Large intestine (tissue), 3 donors: ENCODE data around the gene TMEM39A. TPM values are rescaled to one million over a fixed set of nuclear protein-coding genes. Genes with fewer than 3 reads are reported as not detected.

Experiments used
- DNase-seq, 2 donors: peaks; one replicate each; pipeline versions ENCODE4 v3.0.0 to v3.0.0-alpha.2; 2013
- H3K27ac ChIP-seq: one replicate; pipeline ENCODE4 v1.5.1; 2013; ENCODE audit warnings: low read length
- H3K27me3 ChIP-seq: 2 replicates; pipeline ENCODE4 v1.6.1; 2013; ENCODE audit warnings: low read length; ENCODE audit not compliant: control insufficient read depth, insufficient read depth
- H3K36me3 ChIP-seq: 2 replicates; pipeline ENCODE4 v1.6.1; 2013; ENCODE audit warnings: low read length; ENCODE audit not compliant: control insufficient read depth, insufficient read depth
- H3K4me1 ChIP-seq: one replicate; pipeline ENCODE4 v1.6.1; 2013; ENCODE audit warnings: low read length; ENCODE audit not compliant: control insufficient read depth, insufficient read depth
- H3K4me3 ChIP-seq: one replicate; pipeline ENCODE4 v1.5.1; 2013; ENCODE audit warnings: low read length
- H3K9me3 ChIP-seq: one replicate; pipeline ENCODE4 v1.6.1; 2013; ENCODE audit warnings: mild to moderate bottlenecking, low read depth, low read length, moderate library complexity; ENCODE audit not compliant: control insufficient read depth
- WGBS: methylation state at CpG from one replicate; pipeline ENCODE4 v1.1.5; 2013; ENCODE audit warnings: low lambda C conversion rate; ENCODE audit not compliant: insufficient coverage; 5-methylcytosine and 5-hydroxymethylcytosine counted together
- polyA plus RNA-seq: library from polyadenylated mRNA; unstranded; fragments of 120-200 nt; gene quantifications from one replicate; pipeline ENCODE4 v1.2.1, GENCODE V29; 2013

The TMEM39A gene
- polyA plus RNA-seq, 1 donor = 37.9 TPM

DNA sequence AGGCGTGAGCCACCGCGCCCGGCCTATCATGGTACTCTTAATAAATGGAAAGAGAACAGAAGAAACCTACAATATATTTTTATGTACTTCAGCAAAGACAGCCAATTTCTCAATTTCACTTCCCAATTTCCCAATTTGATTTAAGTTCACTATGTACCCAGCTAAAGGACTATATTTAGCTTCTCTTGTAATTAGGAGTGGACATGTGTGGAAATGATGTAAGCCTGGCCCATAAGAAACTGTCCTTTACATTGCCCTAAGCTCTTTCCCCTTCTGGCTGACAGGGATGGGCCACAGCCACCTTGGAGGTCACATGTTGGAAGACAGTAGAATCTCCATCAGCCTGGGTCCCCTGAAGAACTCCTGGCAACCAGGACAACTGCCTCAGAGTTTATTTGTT is 6.2 kb downstream of the TMEM39A start:
- no peak for DNase-seq
- H3K9me3 ChIP-seq = no peaks in the 10 kb centered on the region
- H3K4me3 ChIP-seq = no peak overlapping the region
- no peak overlapping the region for H3K27ac ChIP-seq
- no CpG with 5 or more reads among the region's 4 CpGs for WGBS
- peaks cover 63% of the 10 kb centered on the region for H3K36me3 ChIP-seq
- peaks cover 4% of the 10 kb centered on the region for H3K4me1 ChIP-seq
- H3K27me3 ChIP-seq = no peaks in the 10 kb centered on the region

GRCh38 chr3:119456469-119456868 is 6.9 kb downstream of the TMEM39A start:
- H3K4me1 ChIP-seq = peaks cover under 1% of the 10 kb centered on the region
- H3K27me3 ChIP-seq = no peaks in the 10 kb centered on the region
- DNase-seq = no peak
- H3K27ac ChIP-seq = no peak overlapping the region
- H3K36me3 ChIP-seq = peaks cover 65% of the 10 kb centered on the region
- no peak overlapping the region for H3K4me3 ChIP-seq
- WGBS = 100% methylated on average over 1 of the region's 1 CpG
- H3K9me3 ChIP-seq = no peaks in the 10 kb centered on the region

- H3K4me3 ChIP-seq = no peak overlapping the region
- H3K36me3 ChIP-seq = peaks cover 67% of the 10 kb centered on the region
- H3K27me3 ChIP-seq = no peaks in the 10 kb centered on the region
- H3K27ac ChIP-seq = no peak overlapping the region
- H3K9me3 ChIP-seq = no peaks in the 10 kb centered on the region
- no peaks in the 10 kb centered on the region for H3K4me1 ChIP-seq
- DNase-seq = no peak
- 100% methylated on average over 1 of the region's 1 CpG for WGBS
These were observed 9.6 kb downstream of the TMEM39A start for GRCh38 chr3:119453822-119454221.

DNA sequence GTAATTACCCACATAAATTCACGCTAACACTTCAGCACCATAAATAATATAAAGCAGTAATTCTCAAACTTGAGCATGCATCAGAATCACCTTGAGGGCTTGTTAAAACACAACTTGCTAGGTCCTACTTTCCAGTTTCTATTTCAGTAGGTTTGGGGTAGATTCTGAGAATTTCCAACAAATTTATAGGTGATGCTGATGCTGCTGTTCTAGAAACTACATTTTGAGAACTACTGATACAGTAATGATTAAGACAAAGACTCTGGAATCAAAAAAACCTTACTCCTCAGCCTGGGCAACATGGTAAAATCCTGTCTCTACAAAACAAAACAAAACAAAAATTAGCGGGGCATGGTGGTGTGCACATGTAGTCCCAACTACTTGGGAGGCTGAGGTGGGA is 18.8 kb downstream of the TMEM39A start:
- Histone ChIP-seq H3K36me3 (peaks cover 64% of the 10 kb centered on the region), H3K4me1 (no peaks in the 10 kb centered on the region), H3K9me3 (peaks cover 2% of the 10 kb centered on the region), H3K4me3 (no peak overlapping the region), H3K27me3 (no peaks in the 10 kb centered on the region), H3K27ac (no peak overlapping the region)
- no CpG with 5 or more reads among the region's 2 CpGs for WGBS
- DNase-seq = no peak

- H3K9me3 ChIP-seq = peaks cover 2% of the 10 kb centered on the region
- H3K27ac ChIP-seq = no peak overlapping the region
- no peaks in the 10 kb centered on the region for H3K27me3 ChIP-seq
- DNase-seq = no peak
- H3K4me3 ChIP-seq = no peak overlapping the region
- no peaks in the 10 kb centered on the region for H3K4me1 ChIP-seq
- H3K36me3 ChIP-seq = peaks cover 52% of the 10 kb centered on the region
These were observed 20.2 kb downstream of the TMEM39A start for GRCh38 chr3:119443179-119443578.

DNA sequence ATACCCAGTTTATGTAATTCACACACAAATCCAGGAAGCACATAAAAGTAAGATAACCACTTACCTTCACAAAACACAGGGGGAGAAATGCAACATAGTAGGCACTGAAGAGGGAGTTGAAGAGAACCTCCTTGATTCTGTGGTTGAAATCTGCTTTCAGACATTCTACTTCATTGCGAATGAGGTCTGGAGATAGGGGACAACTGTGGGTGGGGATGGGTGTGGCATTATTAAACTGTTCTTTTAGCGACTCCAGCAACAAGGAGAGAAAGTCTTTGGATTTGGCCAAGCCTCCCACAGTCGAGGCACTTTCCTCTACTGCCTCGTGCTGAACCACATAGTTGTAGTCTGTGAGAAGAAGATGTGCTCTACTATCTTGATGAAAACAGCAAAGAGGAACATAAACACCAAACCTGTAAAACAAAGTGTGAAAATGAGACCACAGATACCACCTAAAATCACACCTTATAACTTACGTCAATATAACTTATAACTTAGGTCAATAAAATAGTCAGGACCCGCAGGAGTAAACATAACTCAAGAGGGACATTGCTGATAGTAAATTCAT is 25.6 kb downstream of the TMEM39A start:
- WGBS = 94% methylated on average over 2 of the region's 6 CpGs
- Histone ChIP-seq H3K27ac (no peak overlapping the region), H3K4me1 (no peaks in the 10 kb centered on the region), H3K4me3 (no peak overlapping the region), H3K36me3 (peaks cover 76% of the 10 kb centered on the region), H3K27me3 (no peaks in the 10 kb centered on the region), H3K9me3 (peaks cover 2% of the 10 kb centered on the region)
- DNase-seq = no peak

GRCh38 chr3:119436977-119437376 is 26.4 kb downstream of the TMEM39A start:
- no CpG with 5 or more reads among the region's 1 CpG for WGBS
- H3K27me3 ChIP-seq = no peaks in the 10 kb centered on the region
- peaks cover 2% of the 10 kb centered on the region for H3K9me3 ChIP-seq
- DNase-seq = no peak
- no peak overlapping the region for H3K27ac ChIP-seq
- peaks cover 74% of the 10 kb centered on the region for H3K36me3 ChIP-seq
- H3K4me3 ChIP-seq = no peak overlapping the region
- no peaks in the 10 kb centered on the region for H3K4me1 ChIP-seq

GRCh38 chr3:119434703-119435102 is 28.7 kb downstream of the TMEM39A start:
- 100% methylated on average over 1 of the region's 4 CpGs for WGBS
- no peak for DNase-seq
- no peaks in the 10 kb centered on the region for H3K27me3 ChIP-seq
- no peaks in the 10 kb centered on the region for H3K4me1 ChIP-seq
- no peak overlapping the region for H3K27ac ChIP-seq
- H3K4me3 ChIP-seq = no peak overlapping the region
- H3K36me3 ChIP-seq = peaks cover 76% of the 10 kb centered on the region
- H3K9me3 ChIP-seq = peaks cover 12% of the 10 kb centered on the region

- Histone ChIP-seq H3K27me3 (no peaks in the 10 kb centered on the region), H3K36me3 (peaks cover 83% of the 10 kb centered on the region), H3K9me3 (peaks cover 20% of the 10 kb centered on the region), H3K27ac (no peak overlapping the region), H3K4me1 (no peaks in the 10 kb centered on the region), H3K4me3 (no peak overlapping the region)
- no peak for DNase-seq
- WGBS = 100% methylated on average over 1 of the region's 3 CpGs
These were observed 29.6 kb downstream of the TMEM39A start for GRCh38 chr3:119433613-119434325.

- WGBS = no CpG with 5 or more reads among the region's 1 CpG
- H3K4me3 ChIP-seq = no peak overlapping the region
- H3K4me1 ChIP-seq = no peaks in the 10 kb centered on the region
- no peak for DNase-seq
- no peaks in the 10 kb centered on the region for H3K27me3 ChIP-seq
- no peak overlapping the region for H3K27ac ChIP-seq
- H3K9me3 ChIP-seq = peaks cover 58% of the 10 kb centered on the region
- peaks cover 43% of the 10 kb centered on the region for H3K36me3 ChIP-seq
These were observed 34.9 kb downstream of the TMEM39A start for GRCh38 chr3:119428538-119428937.

DNA sequence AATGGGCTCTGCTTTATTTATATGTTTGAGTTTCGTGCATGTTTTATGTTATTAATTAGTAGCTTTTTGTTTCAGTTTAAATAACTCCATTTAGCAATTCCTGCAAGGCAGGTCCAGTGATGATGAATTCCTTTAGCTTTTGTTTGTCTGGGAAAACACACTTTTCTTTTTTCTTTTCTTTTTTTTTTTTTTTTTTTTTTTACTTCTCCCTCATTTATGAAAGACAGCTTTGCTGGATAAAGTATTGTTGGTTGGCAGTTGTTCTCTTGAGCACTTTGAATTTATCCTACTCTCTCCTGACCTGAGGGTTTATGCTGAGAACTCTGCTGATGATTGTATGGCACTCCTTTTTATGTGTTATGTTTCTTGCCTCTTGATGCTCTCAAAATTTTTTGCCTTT is 35.7 kb downstream of the TMEM39A start:
- Histone ChIP-seq H3K4me1 (no peaks in the 10 kb centered on the region), H3K9me3 (peaks cover 58% of the 10 kb centered on the region), H3K27ac (no peak overlapping the region), H3K4me3 (no peak overlapping the region), H3K36me3 (peaks cover 36% of the 10 kb centered on the region), H3K27me3 (no peaks in the 10 kb centered on the region)
- peak in 1 of 2 donors; percentile 14 for DNase-seq
- WGBS = no CpG with 5 or more reads among the region's 1 CpG
